GM19324 (cell line): Measurements from ENCODE around the gene KRCC1.
"Not testable (repeated sequence)": the region's sequence is repeated elsewhere in the genome, so short reads cannot be mapped to it uniquely, and the experiment has no call there.

ENCODE experiments used
- ATAC-seq: cut with Tn5 transposase; IDR thresholded peaks from one replicate; pipeline ENCODE4 v1.9.1; 2021; ENCODE audit warnings: mild to moderate bottlenecking, moderate library complexity; ENCODE audit not compliant: unreplicated experiment, low FRiP score

KRCC1 gene

GRCh38 chr2:88006912-88007439, 48.6 kb downstream of the KRCC1 start:
- ATAC-seq, result no peak

DNA sequence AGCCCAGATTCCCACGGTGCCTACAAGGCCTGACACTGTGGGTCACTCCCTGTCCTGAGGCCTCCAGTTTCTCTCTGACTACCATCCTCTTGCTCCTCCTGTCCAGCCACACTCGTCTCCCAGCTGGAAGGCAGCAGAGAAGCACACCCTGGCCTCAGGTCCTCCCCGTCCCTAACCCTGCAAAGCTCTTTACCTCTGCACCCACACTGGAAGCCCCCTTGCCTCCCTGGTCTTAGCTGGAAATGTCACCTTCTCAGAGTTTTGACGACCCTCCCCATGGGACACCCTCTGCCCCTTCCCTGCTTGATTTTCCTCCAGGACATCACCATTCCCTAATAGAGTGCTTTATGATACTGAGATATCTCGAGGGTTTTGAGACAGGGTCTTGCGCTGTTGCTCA, 49.8 kb downstream of the KRCC1 start:
- no peak for ATAC-seq

- no peak for ATAC-seq
Observed at GRCh38 chr2:88003074-88003755, 52.4 kb downstream of the KRCC1 start.

DNA sequence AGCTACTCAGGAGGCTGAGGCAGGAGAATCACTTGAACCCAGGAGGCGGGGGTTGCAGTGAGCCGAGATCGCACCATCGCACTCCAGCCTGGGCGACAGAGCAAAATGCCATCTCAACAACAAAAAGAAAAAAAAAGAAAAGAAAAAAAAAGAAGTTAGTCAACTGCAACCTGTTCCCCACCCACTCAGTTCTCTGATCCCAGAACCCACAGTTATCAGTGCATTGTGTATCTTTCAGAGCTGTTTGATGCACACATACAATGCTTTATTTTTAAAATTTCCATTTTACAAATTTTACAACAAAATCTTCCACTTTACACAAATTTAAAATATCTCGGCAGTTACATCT, 53.2 kb downstream of the KRCC1 start:
- ATAC-seq, result no peak

DNA sequence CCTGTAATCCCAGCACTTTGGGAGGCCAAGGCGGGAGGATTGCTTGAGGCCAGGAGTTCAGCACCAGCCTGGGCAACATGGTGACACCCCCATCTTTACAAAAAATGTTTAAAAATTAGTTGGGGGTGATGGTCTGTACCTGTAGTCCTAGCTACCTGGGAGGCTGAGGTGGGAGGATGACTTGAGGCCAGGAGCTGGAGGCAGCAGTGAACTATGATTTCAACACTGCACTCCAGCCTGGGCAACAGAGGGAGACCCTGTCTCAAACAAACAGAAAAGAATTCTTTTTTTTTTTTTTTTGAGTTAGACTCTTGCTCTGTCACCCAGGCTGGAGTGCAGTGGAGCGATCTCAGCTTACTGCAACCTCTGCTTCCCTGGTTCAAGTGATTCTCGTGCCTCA, 55.1 kb downstream of the KRCC1 start:
- ATAC-seq, result not testable (repeated sequence)

- ATAC-seq, result no peak
Observed at GRCh38 chr2:87996570-87996969, 59.0 kb downstream of the KRCC1 start.

GRCh38 chr2:87995756-87996155, 59.8 kb downstream of the KRCC1 start:
- no peak for ATAC-seq

DNA sequence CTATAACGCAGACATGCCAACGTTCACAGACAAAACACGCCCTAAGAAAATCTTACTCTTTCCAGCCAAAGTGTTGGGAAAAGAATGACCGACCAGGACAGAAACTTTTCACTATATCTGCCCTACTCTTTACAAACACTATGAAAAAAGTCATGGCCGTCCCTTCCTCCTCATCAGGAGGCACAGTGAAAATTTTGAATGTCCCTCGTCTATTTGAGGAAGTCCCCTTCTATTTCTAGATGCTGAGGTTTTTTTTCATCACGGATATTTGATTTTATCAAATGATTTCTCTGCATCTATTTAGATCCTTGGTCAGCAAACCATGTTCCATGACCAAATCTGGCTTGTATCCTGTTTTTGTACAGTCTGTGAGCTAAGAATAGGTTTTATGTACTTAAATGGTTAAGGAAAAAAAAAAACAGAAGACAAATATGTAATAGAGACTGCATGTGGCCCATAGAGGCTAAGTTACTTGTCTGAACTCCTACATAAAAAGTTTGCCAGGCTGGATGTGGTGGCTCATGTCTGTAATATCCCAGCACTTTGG, 61.2 kb downstream of the KRCC1 start:
- not testable (repeated sequence) for ATAC-seq

DNA sequence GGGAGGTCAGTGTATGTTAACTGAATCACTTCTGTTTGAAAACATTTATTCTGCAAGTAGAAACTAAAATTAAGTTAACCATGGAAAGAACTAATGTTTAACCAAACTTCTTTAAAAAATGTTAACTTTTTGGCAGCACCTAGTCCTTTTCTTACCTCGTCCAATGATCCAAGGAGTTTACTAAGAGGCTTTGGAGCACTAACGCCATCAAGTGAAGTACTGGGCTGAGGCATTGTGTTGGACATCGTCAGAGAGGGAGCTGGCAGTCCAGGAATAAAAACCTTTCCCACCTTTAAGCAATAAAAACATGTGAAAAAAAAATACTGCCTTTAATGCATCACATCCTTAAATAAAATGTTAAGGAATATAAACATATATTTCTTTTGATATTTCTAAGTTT, 63.0 kb downstream of the KRCC1 start:
- not testable (repeated sequence) for ATAC-seq

DNA sequence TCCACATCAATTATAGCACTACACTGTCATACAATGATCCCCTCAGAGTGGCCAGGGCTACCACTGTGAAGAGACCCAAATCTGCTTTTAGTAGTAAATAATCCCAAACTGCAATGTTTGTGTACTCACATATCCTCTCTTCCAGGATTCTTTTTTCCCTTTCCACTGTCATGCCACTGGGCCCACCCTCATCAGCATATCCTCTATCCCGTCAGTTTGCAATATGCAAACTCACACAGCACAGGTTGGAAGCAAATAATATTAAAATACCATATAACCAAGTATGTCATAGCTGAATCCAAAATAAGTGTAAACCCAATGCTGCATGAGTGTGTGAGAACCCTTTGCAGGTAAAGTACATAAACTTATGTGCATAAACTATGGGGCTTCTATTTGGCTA, 68.1 kb downstream of the KRCC1 start:
- not testable (repeated sequence) for ATAC-seq

GRCh38 chr2:87985902-87986301, 69.7 kb downstream of the KRCC1 start:
- ATAC-seq, result not testable (repeated sequence)

DNA sequence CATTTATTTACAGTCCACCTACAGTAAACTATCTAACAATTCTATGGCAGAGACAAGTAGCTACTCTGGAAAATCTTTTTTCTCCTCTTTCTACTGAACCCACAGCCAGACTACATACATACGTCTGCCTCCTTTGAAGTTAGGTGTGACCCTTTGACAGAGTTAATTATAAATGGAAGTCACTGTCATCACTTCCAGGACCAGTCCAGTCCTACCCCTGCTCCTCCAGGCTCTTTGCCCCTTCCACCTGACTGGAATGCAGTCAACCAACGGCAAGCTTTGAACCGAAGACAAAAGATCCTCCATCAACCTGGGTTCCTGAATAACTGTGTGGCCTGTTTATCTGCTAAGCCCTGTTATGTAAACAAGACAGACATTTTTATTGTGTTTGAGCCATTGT, 74.4 kb downstream of the KRCC1 start:
- ATAC-seq, result not testable (repeated sequence)
